Caco-2 (cell line): ENCODE data around the gene SCAMP1. TPM values are rescaled to one million over a fixed set of nuclear protein-coding genes. Genes with fewer than 3 reads are reported as not detected.
A peak's percentile ranks its signal among the peaks of the same experiment; 100 is the strongest.

Experiments
- Bru-seq: library from RNA; stranded (reverse); fragments of 400-500 nt; gene quantifications from one replicate; lab custom pipeline; 2021; lab: Mats Ljungman, UMichigan
- BruChase-seq, 2 experiments: library from RNA; stranded (reverse); fragments of 400-500 nt; gene quantifications; one replicate each; lab custom pipeline; 2021; lab: Mats Ljungman, UMichigan
- BruUV-seq: library from RNA; stranded (reverse); fragments of 400-500 nt; replicated peaks from 2 replicates; lab custom pipeline; 2021; lab: Mats Ljungman, UMichigan
- CTCF ChIA-PET: fragments of 300-600 bp; sonication (Branson Sonifier 250); formaldehyde crosslinking; loops from one replicate; lab custom pipeline; 2022; ENCODE audit warnings: antibody characterized with exemption; lab: Charles Lee
- POLR2A ChIA-PET: fragments of 300-600 bp; sonication (Branson Sonifier 250); formaldehyde crosslinking; loops from one replicate; lab custom pipeline; 2022; ENCODE audit warnings: antibody characterized with exemption; lab: Charles Lee
- DNase-seq, 2 experiments: peaks; one replicate each; pipeline versions ENCODE4 v3.0.0 to v3.0.0-alpha.2; 2020 to 2022
- H3K27me3 ChIP-seq: replicated peaks from 2 replicates; pipeline ENCODE4 v1.6.0; 2011; ENCODE audit warnings: low read length; ENCODE audit not compliant: control insufficient read depth, insufficient read depth
- H3K36me3 ChIP-seq: 2 replicates; pipeline ENCODE4 v1.5.1; 2011; ENCODE audit warnings: low read length; ENCODE audit not compliant: control insufficient read depth, insufficient read depth
- H3K4me1 ChIP-seq: fragments of 250-450 bp; sonication (Bioruptor Pico); 2 replicates; pipeline ENCODE4 v1.5.1; 2020; ENCODE audit warnings: mild to moderate bottlenecking
- H3K4me3 ChIP-seq: 2 replicates; pipeline ENCODE4 v1.5.1; 2011; ENCODE audit warnings: low read depth, mild to moderate bottlenecking, control low read depth, low read length
- H3K9me3 ChIP-seq: fragments of 250-450 bp; sonication (Bioruptor Pico); 2 replicates; pipeline ENCODE4 v1.5.1; 2020; ENCODE audit warnings: mild to moderate bottlenecking, moderate library complexity
- H3K27ac Mint-ChIP-seq: one replicate; pipeline ENCODE4 v1.8.0; 2022; ENCODE audit warnings: mixed read lengths; ENCODE audit not compliant: unreplicated experiment
- H3K27me3 Mint-ChIP-seq: one replicate; pipeline ENCODE4 v1.8.0; 2022; ENCODE audit warnings: mixed read lengths; ENCODE audit not compliant: insufficient read depth, unreplicated experiment
- H3K36me3 Mint-ChIP-seq: one replicate; pipeline ENCODE4 v1.8.0; 2022; ENCODE audit warnings: mild to moderate bottlenecking, mixed read lengths; ENCODE audit not compliant: insufficient read depth, unreplicated experiment
- H3K4me1 Mint-ChIP-seq: one replicate; pipeline ENCODE4 v1.8.0; 2022; ENCODE audit warnings: low read depth, mixed read lengths; ENCODE audit not compliant: unreplicated experiment
- H3K4me3 Mint-ChIP-seq: one replicate; pipeline ENCODE4 v1.8.0; 2022; ENCODE audit warnings: mild to moderate bottlenecking, moderate library complexity, mixed read lengths; ENCODE audit not compliant: unreplicated experiment
- H3K9me3 Mint-ChIP-seq: one replicate; pipeline ENCODE4 v1.8.0; 2022; ENCODE audit warnings: mixed read lengths; ENCODE audit not compliant: unreplicated experiment
- intact Hi-C: fragments of 100-400 bp; cut with micrococcal nuclease; formaldehyde crosslinking; loops from one replicate; pipeline ENCODE4 v1.10.0; 2022; ENCODE audit not compliant: unreplicated experiment
- long read RNA-seq: library from polyadenylated mRNA; stranded (forward); transcript quantifications from one replicate; pipeline ENCODE4 v2.0.0, GENCODE V29; 2022
- total RNA-seq: library from RNA; stranded (reverse); gene quantifications from 2 replicates; pipeline ENCODE4 v1.2.3, GENCODE V29; 2022
- TF ChIP-seq, protein P1 (sequence below), 2 experiments: fragments of 200-600 bp in 1 of 2; IDR thresholded peaks; 1 replicate in 1 of 2; 2 replicates in 1 of 2; pipeline versions ENCODE4 v1.5.1 to v1.8.0; 2011 to 2022; ENCODE audit warnings: antibody characterized with exemption in 1 of 2, control low read depth in 1 of 2, inconsistent platforms in 1 of 2, low read depth in 1 of 2, low read length in 1 of 2, mild to moderate bottlenecking in 1 of 2, moderate library complexity in 1 of 2; ENCODE audit not compliant: insufficient read depth in 1 of 2, severe bottlenecking in 1 of 2, unreplicated experiment in 1 of 2

Gene SCAMP1, protein sequence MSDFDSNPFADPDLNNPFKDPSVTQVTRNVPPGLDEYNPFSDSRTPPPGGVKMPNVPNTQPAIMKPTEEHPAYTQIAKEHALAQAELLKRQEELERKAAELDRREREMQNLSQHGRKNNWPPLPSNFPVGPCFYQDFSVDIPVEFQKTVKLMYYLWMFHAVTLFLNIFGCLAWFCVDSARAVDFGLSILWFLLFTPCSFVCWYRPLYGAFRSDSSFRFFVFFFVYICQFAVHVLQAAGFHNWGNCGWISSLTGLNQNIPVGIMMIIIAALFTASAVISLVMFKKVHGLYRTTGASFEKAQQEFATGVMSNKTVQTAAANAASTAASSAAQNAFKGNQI
- total RNA-seq: 21.3 and 23.6 TPM in 2 replicates
- Bru-seq, nascent RNA: percentile 68 among the genes with signal in this experiment
- BruChase-seq, experiment 1, labeled RNA remaining after a 2-hour chase: percentile 63 among the genes with signal in this experiment
- BruChase-seq, experiment 2, labeled RNA remaining after a 6-hour chase: percentile 68 among the genes with signal in this experiment
- long read RNA-seq, full-length matches to known transcripts: 29 of 44 reads
- long read RNA-seq, partial matches to known transcripts: 1 of 44 reads
- long read RNA-seq, other reads (novel, unspliced or antisense): 14 of 44 reads

DNA sequence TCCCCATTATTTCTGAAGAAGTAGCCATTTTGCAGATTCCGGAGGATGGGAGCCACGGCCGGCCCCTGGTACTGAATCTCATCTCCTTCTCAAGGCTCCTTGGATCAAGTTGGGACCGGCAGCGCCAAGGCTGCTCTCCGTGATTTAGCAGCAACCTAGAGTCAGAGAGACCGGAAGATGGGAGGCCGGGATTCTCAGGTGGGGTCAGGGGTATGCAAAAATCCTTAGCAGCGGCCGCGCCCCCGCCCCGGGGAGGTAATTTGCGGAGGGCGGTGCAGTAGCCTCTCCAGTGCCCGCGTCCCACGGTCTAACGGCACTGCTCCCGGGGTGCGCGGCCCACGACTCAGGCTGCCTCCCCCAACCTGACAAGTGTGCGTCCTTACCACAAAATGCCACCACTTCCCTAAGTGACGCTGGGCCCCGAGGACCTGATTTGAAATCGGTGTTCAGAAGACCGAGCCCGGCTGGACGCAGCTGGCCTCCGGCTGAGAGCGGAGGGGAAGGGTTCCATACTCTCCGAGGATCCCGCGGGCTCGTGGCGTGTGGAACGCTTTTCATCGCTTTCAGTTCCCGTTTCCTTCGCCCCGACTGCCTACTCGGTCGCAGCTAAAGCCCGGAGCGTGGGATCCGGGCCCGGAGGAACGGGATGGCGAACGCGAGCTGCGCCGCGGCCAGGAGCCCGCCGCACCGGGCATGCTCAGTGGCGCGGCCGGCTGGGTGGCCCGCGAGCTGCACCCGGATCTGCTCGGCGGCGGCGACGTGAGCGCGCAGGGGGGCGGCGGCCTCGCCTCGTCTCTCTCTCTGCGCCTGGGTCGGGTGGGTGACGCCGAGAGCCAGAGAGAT, at the start of gene SCAMP1:
SCAMP1 (plus strand) TSS at position 787 of the 843 bp plus-strand sequence; CDS start at position 842, 55 bp downstream.
- ChIA-PET POLR2A (interaction anchor here (0.5 to 1.3 kb wide), 2 partner anchors 66 to 266 kb away, joined by 3 to 7 read pairs; partner anchors contain the start of gene AP3B1), CTCF (interaction anchor here (0.9 to 1.9 kb wide), 4 partner anchors 10 to 159 kb away, joined by 3 to 13 read pairs (median 4); no protein-coding TSS in a partner anchor)
- Histone ChIP-seq H3K9me3 (no peaks in the 10 kb centered on the region), H3K4me3 (peak within 1 kb of the TSS; percentile 72), H3K4me1 (0 out of 2 replicates have a peak, but pooled peaks cover 10% of the 10 kb centered on the region), H3K36me3 (no peaks in the 10 kb centered on the region; the same call in 1 of the 2 replicates), H3K27me3 (no peaks in the 10 kb centered on the region)
- Mint-ChIP-seq H3K36me3 (peaks cover 19% of the 10 kb centered on the region), H3K4me1 (peaks cover 6% of the 10 kb centered on the region), H3K27ac (peak within 1 kb of the TSS; percentile 95), H3K4me3 (peak within 1 kb of the TSS; percentile 97), H3K27me3 (no peaks in the 10 kb centered on the region), H3K9me3 (no peaks in the 10 kb centered on the region)
- TF ChIP-seq, protein P1, sequence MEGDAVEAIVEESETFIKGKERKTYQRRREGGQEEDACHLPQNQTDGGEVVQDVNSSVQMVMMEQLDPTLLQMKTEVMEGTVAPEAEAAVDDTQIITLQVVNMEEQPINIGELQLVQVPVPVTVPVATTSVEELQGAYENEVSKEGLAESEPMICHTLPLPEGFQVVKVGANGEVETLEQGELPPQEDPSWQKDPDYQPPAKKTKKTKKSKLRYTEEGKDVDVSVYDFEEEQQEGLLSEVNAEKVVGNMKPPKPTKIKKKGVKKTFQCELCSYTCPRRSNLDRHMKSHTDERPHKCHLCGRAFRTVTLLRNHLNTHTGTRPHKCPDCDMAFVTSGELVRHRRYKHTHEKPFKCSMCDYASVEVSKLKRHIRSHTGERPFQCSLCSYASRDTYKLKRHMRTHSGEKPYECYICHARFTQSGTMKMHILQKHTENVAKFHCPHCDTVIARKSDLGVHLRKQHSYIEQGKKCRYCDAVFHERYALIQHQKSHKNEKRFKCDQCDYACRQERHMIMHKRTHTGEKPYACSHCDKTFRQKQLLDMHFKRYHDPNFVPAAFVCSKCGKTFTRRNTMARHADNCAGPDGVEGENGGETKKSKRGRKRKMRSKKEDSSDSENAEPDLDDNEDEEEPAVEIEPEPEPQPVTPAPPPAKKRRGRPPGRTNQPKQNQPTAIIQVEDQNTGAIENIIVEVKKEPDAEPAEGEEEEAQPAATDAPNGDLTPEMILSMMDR (IDR thresholded peaks at IDR 0.05; ENCODE audit: insufficient read depth in 1 of 2, low read depth in 1 of 2, low read length in 1 of 2, severe bottlenecking in 1 of 2, unreplicated experiment in 1 of 2): peak in 1 of 2 experiments; percentile 15
- peak; percentile 90 to 97 for DNase-seq
- intact Hi-C loops: loop anchor here (1.0 kb wide), 2 partner anchors 33 to 66 kb away; partner anchors contain the start of gene AP3B1
- BruUV-seq: TSS peak; percentile 54

DNA sequence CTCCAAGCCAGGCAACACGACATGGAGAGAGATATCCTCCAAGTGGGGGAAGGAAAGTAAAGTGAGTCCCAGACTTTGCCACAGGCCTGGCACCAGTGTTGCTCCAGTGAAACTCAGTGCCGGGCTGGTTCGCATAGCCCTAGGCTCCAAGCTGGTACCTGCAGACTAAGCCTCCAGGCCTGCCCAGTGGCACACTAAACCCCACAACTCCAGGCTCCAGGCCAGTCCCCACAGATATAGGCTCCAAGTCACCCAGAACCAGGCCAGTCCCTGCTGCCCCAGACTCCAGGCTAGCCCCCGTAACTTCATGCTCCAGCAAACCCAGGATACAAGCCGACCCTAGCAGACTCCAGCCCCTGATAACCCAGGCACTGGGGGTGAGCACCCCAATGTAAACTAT, 42.9 kb upstream of the SCAMP1 start:
- H3K27me3 ChIP-seq: no peaks in the 10 kb centered on the region
- ChIA-PET POLR2A (no interaction called here), CTCF (no interaction called here)
- intact Hi-C loops: no loop called here
- no TSS peak for BruUV-seq
- Mint-ChIP-seq H3K4me1 (no peaks in the 10 kb centered on the region), H3K27me3 (no peaks in the 10 kb centered on the region), H3K36me3 (no peaks in the 10 kb centered on the region), H3K27ac (no peak overlapping the region), H3K4me3 (no peak overlapping the region), H3K9me3 (no peaks in the 10 kb centered on the region)
- no peaks in the 10 kb centered on the region for H3K4me1 ChIP-seq
- DNase-seq: no peak
- TF ChIP-seq, protein P1 (IDR thresholded peaks at IDR 0.05; ENCODE audit: insufficient read depth in 1 of 2, low read depth in 1 of 2, low read length in 1 of 2, severe bottlenecking in 1 of 2, unreplicated experiment in 1 of 2): no peak
- H3K36me3 ChIP-seq: no peaks in the 10 kb centered on the region; the same call in 1 of the 2 replicates
- no peak overlapping the region for H3K4me3 ChIP-seq
- no peaks in the 10 kb centered on the region for H3K9me3 ChIP-seq
